Ascending aorta (tissue), 2 donors: ENCODE data around the gene KRTAP6-3. TPM values are rescaled to one million over a fixed set of nuclear protein-coding genes. Genes with fewer than 3 reads are reported as not detected.

Experiments used
- DNase-seq, 2 donors: peaks; one replicate each; pipeline ENCODE4 v3.0.0-alpha.2; 2019; ENCODE audit warnings: low spot score in 2 of 2
- H3K27ac ChIP-seq, 2 donors: fragments of 200-600 bp; sonication (generic); one replicate each; pipeline ENCODE4 v1.5.1; 2016 to 2017; ENCODE audit warnings: mild to moderate bottlenecking in 1 of 2
- H3K27me3 ChIP-seq: fragments of 200-600 bp; sonication (generic); one replicate; pipeline ENCODE4 v1.5.1; 2017
- H3K36me3 ChIP-seq, 2 donors: fragments of 200-600 bp; sonication (generic); one replicate each; pipeline ENCODE4 v1.5.1; 2016
- H3K4me1 ChIP-seq, 2 donors: fragments of 200-600 bp; sonication (generic); one replicate each; pipeline ENCODE4 v1.5.1; 2016 to 2017; ENCODE audit warnings: mild to moderate bottlenecking in 1 of 2
- H3K4me3 ChIP-seq, 2 donors: fragments of 200-600 bp; sonication (generic); one replicate each; pipeline ENCODE4 v1.5.1; 2016 to 2017; ENCODE audit warnings: mild to moderate bottlenecking in 1 of 2
- H3K9me3 ChIP-seq, 2 donors: fragments of 200-600 bp; sonication (generic); one replicate each; pipeline ENCODE4 v1.5.1; 2016
- CTCF ChIP-seq, 3 experiments: fragments of 200-600 bp in 2 of 3; fragments of 450-650 bp in 1 of 3; sonication (generic) in 2 of 3; IDR thresholded peaks; one replicate each; pipeline ENCODE4 v1.5.1; 2016 to 2019; ENCODE audit warnings: antibody characterized with exemption in 3 of 3, mild to moderate bottlenecking in 1 of 3, moderate library complexity in 1 of 3
- intact Hi-C: fragments of 100-400 bp; cut with DNase I; formaldehyde crosslinking; loops from one replicate; pipeline ENCODE4 v1.15.1; 2023
- total RNA-seq: library from RNA; depleted of rRNA; stranded (reverse); fragments of >200 nt; gene quantifications from one replicate; pipeline ENCODE4 v1.1.0, GENCODE V29; 2016

Gene KRTAP6-3
- total RNA-seq, 1 donor from 2014 or later: not detected

DNA sequence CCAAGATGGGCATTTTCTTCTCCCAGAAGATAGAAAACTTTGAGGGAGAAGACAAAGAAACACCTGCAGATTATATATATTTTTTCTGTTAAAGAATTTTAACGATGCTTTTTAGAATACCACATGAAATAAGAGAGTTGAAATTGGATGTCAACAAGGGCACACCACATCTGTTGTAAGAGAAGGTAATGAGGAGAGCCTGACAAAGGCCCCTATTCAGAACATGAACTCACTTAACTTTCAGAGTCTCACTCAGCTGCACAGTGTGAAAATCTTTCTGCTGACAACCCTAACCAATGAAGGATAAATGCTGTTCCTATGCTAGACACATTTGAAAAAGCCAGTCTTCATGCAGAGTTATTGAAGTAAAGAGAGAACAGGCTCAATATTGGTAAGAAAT, 9.4 kb upstream of the KRTAP6-3 start:
- H3K4me1 ChIP-seq: no peaks in the 10 kb centered on the region
- H3K36me3 ChIP-seq: no peaks in the 10 kb centered on the region
- no peak overlapping the region for H3K4me3 ChIP-seq
- no peaks in the 10 kb centered on the region for H3K9me3 ChIP-seq
- intact Hi-C loops: no loop called here
- H3K27ac ChIP-seq: no peak overlapping the region
- no peaks in the 10 kb centered on the region for H3K27me3 ChIP-seq
- TF ChIP-seq CTCF (IDR thresholded peaks at IDR 0.05): no peak
- DNase-seq: no peak

DNA sequence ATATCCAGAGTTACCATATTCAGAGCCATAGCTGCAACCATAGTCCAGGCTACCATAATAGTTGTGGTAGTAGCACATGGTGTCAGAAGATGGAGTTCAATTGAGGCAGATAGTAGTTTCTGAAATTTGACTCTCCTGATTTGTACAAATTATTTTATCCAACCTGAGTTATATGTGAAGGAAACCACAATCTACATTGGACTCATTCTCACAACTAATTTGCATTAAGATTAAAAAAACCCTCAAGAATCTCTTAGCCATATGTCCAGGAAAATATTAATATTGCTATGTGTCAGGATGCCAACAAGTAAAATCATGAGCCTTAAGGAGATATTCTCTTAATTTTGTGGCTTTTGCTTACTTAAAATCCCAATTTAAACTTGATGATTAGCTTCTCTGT, 1.9 kb upstream of the KRTAP6-3 start, which contains the start of gene KRTAP22-2:
Gene KRTAP22-2, minus strand, starts transcription at position 101 of the 400 bp plus-strand sequence.
- Histone ChIP-seq H3K4me1 (no peaks in the 10 kb centered on the region), H3K27ac (no peak within 1 kb of the TSS), H3K27me3 (no peaks in the 10 kb centered on the region), H3K4me3 (no peak within 1 kb of the TSS), H3K36me3 (no peaks in the 10 kb centered on the region), H3K9me3 (no peaks in the 10 kb centered on the region)
- intact Hi-C loops: no loop called here
- no peak for DNase-seq
- TF ChIP-seq CTCF (IDR thresholded peaks at IDR 0.05): no peak

DNA sequence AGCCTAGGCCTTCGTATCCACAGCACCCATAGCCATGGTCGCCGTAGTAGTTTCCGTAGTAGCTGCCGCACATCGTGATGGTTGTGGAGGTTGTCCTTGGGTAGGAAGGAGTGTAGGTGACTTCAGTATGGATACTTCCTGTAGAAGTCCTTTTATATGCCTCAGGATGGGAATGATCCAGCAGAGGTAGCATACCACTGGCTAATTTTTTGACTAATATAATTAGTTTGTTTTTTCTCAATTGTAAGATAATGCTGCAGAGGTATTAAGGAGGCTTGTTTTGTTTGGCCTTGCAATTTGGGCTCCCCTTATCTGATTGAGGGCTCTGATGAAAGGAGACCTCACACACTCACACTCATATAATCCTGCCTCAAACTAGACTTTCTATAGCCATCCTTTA, 6.6 kb downstream of the KRTAP6-3 start, which contains the start of gene KRTAP6-2:
Gene KRTAP6-2, minus strand, starts transcription at position 101 of the 400 bp plus-strand sequence. Its CDS starts 28 bp downstream, at position 73.
- intact Hi-C loops: no loop called here
- H3K27ac ChIP-seq: no peak within 1 kb of the TSS
- H3K4me3 ChIP-seq: no peak within 1 kb of the TSS
- H3K4me1 ChIP-seq: no peaks in the 10 kb centered on the region
- no peaks in the 10 kb centered on the region for H3K27me3 ChIP-seq
- DNase-seq: no peak
- no peaks in the 10 kb centered on the region for H3K9me3 ChIP-seq
- no peak for TF ChIP-seq CTCF (IDR thresholded peaks at IDR 0.05)
- H3K36me3 ChIP-seq: no peaks in the 10 kb centered on the region

DNA sequence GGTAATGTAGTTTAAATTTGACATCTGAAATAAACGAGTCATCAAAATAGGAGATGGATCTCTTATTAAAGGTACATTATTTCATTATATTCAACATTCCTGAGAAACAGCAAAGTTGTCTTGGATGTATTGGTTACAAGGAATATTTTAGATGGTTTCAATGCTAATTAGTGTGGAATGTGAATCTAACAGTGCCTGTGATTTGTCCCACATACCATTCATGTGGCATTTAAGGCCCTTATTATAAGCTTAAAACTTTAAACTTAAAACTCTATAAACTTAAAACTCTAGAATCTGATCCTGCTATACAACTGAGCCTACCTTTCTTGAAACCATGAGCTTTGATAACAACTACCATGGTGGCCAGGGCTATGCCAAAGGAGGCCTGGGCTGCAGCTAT, 8.5 kb downstream of the KRTAP6-3 start, which contains the start of gene KRTAP22-1:
Gene KRTAP22-1, plus strand, starts transcription at position 301 of the 400 bp plus-strand sequence.
- no peak for DNase-seq
- H3K27me3 ChIP-seq: no peaks in the 10 kb centered on the region
- no peaks in the 10 kb centered on the region for H3K36me3 ChIP-seq
- no peaks in the 10 kb centered on the region for H3K9me3 ChIP-seq
- TF ChIP-seq CTCF (IDR thresholded peaks at IDR 0.05): no peak
- H3K4me1 ChIP-seq: no peaks in the 10 kb centered on the region
- intact Hi-C loops: no loop called here
- H3K27ac ChIP-seq: no peak within 1 kb of the TSS
- no peak within 1 kb of the TSS for H3K4me3 ChIP-seq

GRCh38 chr21:30605968-30606367, 13.7 kb downstream of the KRTAP6-3 start:
- Histone ChIP-seq H3K9me3 (no peaks in the 10 kb centered on the region), H3K4me1 (no peaks in the 10 kb centered on the region), H3K4me3 (no peak overlapping the region), H3K27ac (no peak overlapping the region), H3K36me3 (no peaks in the 10 kb centered on the region), H3K27me3 (no peaks in the 10 kb centered on the region)
- TF ChIP-seq CTCF (IDR thresholded peaks at IDR 0.05): no peak
- DNase-seq: no peak
- intact Hi-C loops: no loop called here

DNA sequence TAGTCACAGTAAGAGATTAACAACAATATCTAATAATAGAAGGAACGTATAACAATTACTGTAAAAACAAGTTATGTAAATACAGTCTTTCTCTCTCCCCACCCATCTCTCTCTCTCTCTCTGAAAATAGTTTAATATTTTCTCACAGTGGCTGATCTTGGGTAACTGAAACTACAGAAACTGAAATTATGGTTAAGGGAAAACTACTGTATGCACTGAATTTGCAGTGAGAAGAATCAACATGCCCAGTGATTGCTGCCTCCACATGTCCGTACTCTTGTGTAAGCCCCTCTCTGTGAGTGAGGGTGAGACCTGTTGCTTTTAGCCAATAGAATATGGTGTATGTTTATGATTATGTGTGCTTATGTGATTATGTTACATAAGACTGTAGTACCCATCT, 19.9 kb downstream of the KRTAP6-3 start:
- intact Hi-C loops: no loop called here
- TF ChIP-seq CTCF (IDR thresholded peaks at IDR 0.05): no peak
- Histone ChIP-seq H3K4me3 (no peak overlapping the region), H3K27me3 (no peaks in the 10 kb centered on the region), H3K9me3 (no peaks in the 10 kb centered on the region), H3K27ac (no peak overlapping the region), H3K4me1 (no peaks in the 10 kb centered on the region), H3K36me3 (no peaks in the 10 kb centered on the region)
- no peak for DNase-seq
